ENCODE data around the gene MATK. TPM values are rescaled to one million over a fixed set of nuclear protein-coding genes. Genes with fewer than 3 reads are reported as not detected.

MATK gene
- total RNA-seq, 2 donors from 2014 or later: 5.4 to 6.4 TPM

- no peaks in the 10 kb centered on the region for H3K36me3 ChIP-seq
- no peaks in the 10 kb centered on the region for H3K4me1 ChIP-seq (ENCODE audit: control insufficient read depth in 1 of 2, low read depth in 2 of 2)
- no peak for TF ChIP-seq CTCF (IDR thresholded peaks at IDR 0.05)
- ATAC-seq (ENCODE audit: insufficient number of reproducible peaks, low FRiP score, low read depth): no peak
- H3K27me3 ChIP-seq (replicated peaks; ENCODE audit: insufficient read depth): no peaks in the 10 kb centered on the region
- no peak for DNase-seq (ENCODE audit: low spot score)
- H3K9me3 ChIP-seq: peaks cover 16% of the 10 kb centered on the region
- no peak overlapping the region for H3K27ac ChIP-seq
- H3K4me3 ChIP-seq: no peak overlapping the region
Observed at GRCh38 chr19:3781603-3782002, 4.6 kb downstream of the MATK start.

- no peak for TF ChIP-seq CTCF (IDR thresholded peaks at IDR 0.05)
- ATAC-seq (ENCODE audit: insufficient number of reproducible peaks, low FRiP score, low read depth) (no peak), DNase-seq (ENCODE audit: low spot score) (no peak)
- H3K4me1 ChIP-seq (ENCODE audit: control insufficient read depth in 1 of 2, low read depth in 2 of 2): no peaks in the 10 kb centered on the region
- peaks cover 16% of the 10 kb centered on the region for H3K9me3 ChIP-seq
- H3K4me3 ChIP-seq: no peak overlapping the region
- H3K27ac ChIP-seq: no peak overlapping the region
- H3K27me3 ChIP-seq (replicated peaks; ENCODE audit: insufficient read depth): no peaks in the 10 kb centered on the region
- H3K36me3 ChIP-seq: no peaks in the 10 kb centered on the region
Observed at GRCh38 chr19:3780786-3781304, 5.3 kb downstream of the MATK start.

- Histone ChIP-seq H3K27me3 (replicated peaks; ENCODE audit: insufficient read depth) (no peaks in the 10 kb centered on the region), H3K27ac (no peak overlapping the region), H3K4me3 (no peak overlapping the region), H3K36me3 (no peaks in the 10 kb centered on the region), H3K9me3 (peaks cover 16% of the 10 kb centered on the region), H3K4me1 (ENCODE audit: control insufficient read depth in 1 of 2, low read depth in 2 of 2) (no peaks in the 10 kb centered on the region)
- no peak for TF ChIP-seq CTCF (IDR thresholded peaks at IDR 0.05)
- DNase-seq (ENCODE audit: low spot score) (no peak), ATAC-seq (ENCODE audit: insufficient number of reproducible peaks, low FRiP score, low read depth) (no peak)
Observed at GRCh38 chr19:3778899-3779723, 7.1 kb downstream of the MATK start.

- H3K4me3 ChIP-seq: no peak overlapping the region
- DNase-seq (ENCODE audit: low spot score) (no peak), ATAC-seq (ENCODE audit: insufficient number of reproducible peaks, low FRiP score, low read depth) (no peak)
- no peaks in the 10 kb centered on the region for H3K4me1 ChIP-seq (ENCODE audit: control insufficient read depth in 1 of 2, low read depth in 2 of 2)
- no peaks in the 10 kb centered on the region for H3K36me3 ChIP-seq
- H3K27ac ChIP-seq: no peak overlapping the region
- no peaks in the 10 kb centered on the region for H3K27me3 ChIP-seq (replicated peaks; ENCODE audit: insufficient read depth)
- H3K9me3 ChIP-seq: peaks cover 16% of the 10 kb centered on the region
- no peak for TF ChIP-seq CTCF (IDR thresholded peaks at IDR 0.05)
Observed at GRCh38 chr19:3778104-3778867, 7.9 kb downstream of the MATK start.

GRCh38 chr19:3776479-3777040, 9.6 kb downstream of the MATK start:
- Histone ChIP-seq H3K27ac (no peak overlapping the region), H3K36me3 (no peaks in the 10 kb centered on the region), H3K4me1 (ENCODE audit: control insufficient read depth in 1 of 2, low read depth in 2 of 2) (no peaks in the 10 kb centered on the region), H3K4me3 (no peak overlapping the region), H3K27me3 (replicated peaks; ENCODE audit: insufficient read depth) (no peaks in the 10 kb centered on the region), H3K9me3 (peaks cover 5% of the 10 kb centered on the region)
- ATAC-seq (ENCODE audit: insufficient number of reproducible peaks, low FRiP score, low read depth): no peak
- no peak for DNase-seq (ENCODE audit: low spot score)
- no peak for TF ChIP-seq CTCF (IDR thresholded peaks at IDR 0.05)

All from thoracic aorta (tissue), 2 donors.